IMR-90 (cell line): ENCODE data around the gene PNMA6F. TPM values are rescaled to one million over a fixed set of nuclear protein-coding genes. Genes with fewer than 3 reads are reported as not detected.

ENCODE experiments used
- ATAC-seq: fragments of 200-7000 bp; cut with Tn5 transposase; 2 replicates; pipeline ENCODE4 v1.9.1; 2020; ENCODE audit warnings: low read depth, mild to moderate bottlenecking, moderate library complexity
- BruUV-seq: library from RNA; stranded (reverse); fragments of 400-500 nt; replicated peaks from 2 replicates; lab custom pipeline; 2021; lab: Mats Ljungman, UMichigan
- CTCF ChIA-PET: fragments of 300-600 bp; formaldehyde crosslinking; extraction: SDS; loops from one replicate; lab custom pipeline; 2021; ENCODE audit warnings: antibody characterized with exemption; lab: Yijun Ruan, JAX
- POLR2A ChIA-PET: fragments of 300-600 bp; sonication (Branson Sonifier 250); formaldehyde crosslinking; loops from one replicate; lab custom pipeline; 2022; ENCODE audit warnings: antibody characterized with exemption; ENCODE audit not compliant: unreplicated experiment; lab: Charles Lee
- DNase-seq: peaks from one replicate; pipeline ENCODE4 v3.0.0; 2013
- H2AFZ ChIP-seq: replicated peaks from 2 replicates; pipeline ENCODE3; 2013; ENCODE audit warnings: low read length, mild to moderate bottlenecking; ENCODE audit not compliant: poor library complexity
- H2AK5ac ChIP-seq: 2 replicates; pipeline ENCODE4 v1.6.1; 2013; ENCODE audit warnings: low read depth, low read length, inconsistent platforms
- H2AK9ac ChIP-seq: replicated peaks from 2 replicates; pipeline ENCODE3; 2013; ENCODE audit warnings: mild to moderate bottlenecking, low read depth, low read length, moderate library complexity; ENCODE audit not compliant: poor library complexity
- H2BK120ac ChIP-seq: 2 replicates; pipeline ENCODE4 v1.6.1; 2013; ENCODE audit warnings: low read depth, low read length, inconsistent platforms
- H2BK15ac ChIP-seq: 3 replicates; pipeline ENCODE4 v1.6.1; 2013; ENCODE audit warnings: low read depth, low read length, inconsistent platforms
- H2BK20ac ChIP-seq: 2 replicates; pipeline ENCODE4 v1.6.1; 2013; ENCODE audit warnings: low read depth, mild to moderate bottlenecking, inconsistent platforms, low read length, moderate library complexity
- H2BK5ac ChIP-seq: 2 replicates; pipeline ENCODE4 v1.6.1; 2013; ENCODE audit warnings: mild to moderate bottlenecking, low read depth, low read length, inconsistent platforms; ENCODE audit not compliant: poor library complexity, severe bottlenecking
- H3K14ac ChIP-seq: replicated peaks from 2 replicates; pipeline ENCODE4 v1.6.1; 2013; ENCODE audit warnings: low read depth, low read length, inconsistent platforms
- H3K18ac ChIP-seq: 2 replicates; pipeline ENCODE4 v1.6.1; 2013; ENCODE audit warnings: low read depth, low read length, control low read depth
- H3K23ac ChIP-seq: 2 replicates; pipeline ENCODE4 v1.6.1; 2013; ENCODE audit warnings: low read depth, low read length, inconsistent platforms
- H3K27ac ChIP-seq: 2 replicates; pipeline ENCODE4 v1.5.1; 2013; ENCODE audit warnings: mild to moderate bottlenecking, control low read depth, low read length; ENCODE audit not compliant: insufficient read depth
- H3K27me3 ChIP-seq: 2 replicates; pipeline ENCODE4 v1.6.1; 2013; ENCODE audit warnings: low read length; ENCODE audit not compliant: control insufficient read depth, insufficient read depth
- H3K36me3 ChIP-seq: 2 replicates; pipeline ENCODE4 v1.6.1; 2013; ENCODE audit warnings: low read length, mixed read lengths; ENCODE audit not compliant: control insufficient read depth, insufficient read depth
- H3K4ac ChIP-seq: 2 replicates; pipeline ENCODE4 v1.6.1; 2013; ENCODE audit warnings: low read depth, low read length, inconsistent platforms
- H3K4me1 ChIP-seq: 2 replicates; pipeline ENCODE4 v1.6.1; 2013; ENCODE audit warnings: low read length, mixed read lengths; ENCODE audit not compliant: control insufficient read depth, insufficient read depth
- H3K4me2 ChIP-seq: 2 replicates; pipeline ENCODE4 v1.6.1; 2013; ENCODE audit warnings: low read depth, mild to moderate bottlenecking, control low read depth, low read length, moderate library complexity
- H3K4me3 ChIP-seq: 2 replicates; pipeline ENCODE4 v1.5.1; 2013; ENCODE audit warnings: low read depth, mild to moderate bottlenecking, control low read depth, low read length, moderate library complexity; ENCODE audit not compliant: insufficient read depth
- H3K56ac ChIP-seq: 2 replicates; pipeline ENCODE4 v1.6.1; 2013; ENCODE audit warnings: low read length, inconsistent platforms; ENCODE audit not compliant: insufficient read depth; ENCODE audit errors: extremely low read depth
- H3K79me1 ChIP-seq, 2 experiments: 2 replicates each; pipeline ENCODE4 v1.6.1; 2013; ENCODE audit warnings: low read length in 2 of 2, inconsistent platforms in 1 of 2, low read depth in 1 of 2
- H3K9ac ChIP-seq: 2 replicates; pipeline ENCODE4 v1.6.1; 2013; ENCODE audit warnings: low read depth, low read length, control low read depth
- H3K9me1 ChIP-seq: 2 replicates; pipeline ENCODE4 v1.6.1; 2013; ENCODE audit warnings: low read length, inconsistent platforms; ENCODE audit not compliant: insufficient read depth
- H3K9me3 ChIP-seq: 2 replicates; pipeline ENCODE4 v1.6.1; 2013; ENCODE audit warnings: low read length; ENCODE audit not compliant: control insufficient read depth, insufficient read depth
- H4K20me1 ChIP-seq: 2 replicates; pipeline ENCODE4 v1.6.1; 2013; ENCODE audit warnings: low read length, inconsistent platforms; ENCODE audit not compliant: insufficient read depth
- H4K5ac ChIP-seq: 2 replicates; pipeline ENCODE4 v1.6.1; 2013; ENCODE audit warnings: mild to moderate bottlenecking, low read depth, low read length, control low read depth
- H4K8ac ChIP-seq, 2 experiments: 2 replicates each; pipeline ENCODE4 v1.6.1; 2013; ENCODE audit warnings: low read depth in 2 of 2, low read length in 2 of 2, control low read depth in 1 of 2, inconsistent platforms in 1 of 2
- H4K91ac ChIP-seq: 2 replicates; pipeline ENCODE4 v1.6.1; 2013; ENCODE audit warnings: low read depth, low read length, inconsistent platforms; ENCODE audit not compliant: insufficient read depth
- BHLHE40 ChIP-seq: fragments of 150-350 bp; IDR thresholded peaks from 2 replicates; pipeline ENCODE4 v1.6.1; 2016; ENCODE audit warnings: mild to moderate bottlenecking, low read depth, low read length
- CEBPB ChIP-seq: IDR thresholded peaks from 2 replicates; pipeline ENCODE4 v1.6.1; 2012; ENCODE audit warnings: low read depth, low read length, improper control_type of control experiment
- CHD1 ChIP-seq: IDR thresholded peaks from 2 replicates; pipeline ENCODE4 v1.6.1; 2012; ENCODE audit warnings: low read depth, low read length, improper control_type of control experiment
- FOS ChIP-seq: fragments of 150-350 bp; IDR thresholded peaks from 2 replicates; pipeline ENCODE4 v1.6.1; 2016; ENCODE audit warnings: low read depth, low read length
- MAFK ChIP-seq: IDR thresholded peaks from 2 replicates; pipeline ENCODE4 v1.6.1; 2012; ENCODE audit warnings: low read depth, low read length, improper control_type of control experiment
- MAZ ChIP-seq: IDR thresholded peaks from 2 replicates; pipeline ENCODE4 v1.6.1; 2012; ENCODE audit warnings: low read depth, mild to moderate bottlenecking, low read length, improper control_type of control experiment, moderate library complexity, borderline replicate concordance
- NFE2L2 ChIP-seq: fragments of 150-350 bp; IDR thresholded peaks from 2 replicates; pipeline ENCODE4 v1.6.1; 2016; ENCODE audit warnings: low read depth, mild to moderate bottlenecking, low read length
- POLR2A ChIP-seq: IDR thresholded peaks from 2 replicates; pipeline ENCODE4 v1.6.1; 2012; ENCODE audit warnings: mild to moderate bottlenecking, low read depth, low read length
- RAD21 ChIP-seq: IDR thresholded peaks from 2 replicates; pipeline ENCODE4 v1.6.1; 2012; ENCODE audit warnings: low read length, improper control_type of control experiment
- RCOR1 ChIP-seq: IDR thresholded peaks from 2 replicates; pipeline ENCODE4 v1.6.1; 2012; ENCODE audit warnings: mild to moderate bottlenecking, low read length, improper control_type of control experiment; ENCODE audit not compliant: insufficient replicate concordance
- RFX5 ChIP-seq: IDR thresholded peaks from 2 replicates; pipeline ENCODE4 v1.8.0; 2012; ENCODE audit warnings: low read depth, mild to moderate bottlenecking, low read length, moderate library complexity
- SMC3 ChIP-seq: fragments of 150-350 bp; IDR thresholded peaks from 2 replicates; pipeline ENCODE4 v1.6.1; 2016; ENCODE audit warnings: low read depth, mild to moderate bottlenecking, antibody characterized with exemption, low read length, moderate library complexity
- USF2 ChIP-seq: fragments of 150-350 bp; IDR thresholded peaks from 2 replicates; pipeline ENCODE4 v1.6.1; 2017; ENCODE audit warnings: mild to moderate bottlenecking, antibody characterized with exemption, low read length, low read depth
- WGBS, 2 experiments: methylation state at CpG; one replicate each; pipeline versions ENCODE4 v1.1.5 to v1.1.7; 2013; ENCODE audit warnings: missing lambda C conversion rate in 2 of 2; ENCODE audit not compliant: insufficient read length in 1 of 2; ENCODE audit errors: extremely low coverage in 2 of 2; 5-methylcytosine and 5-hydroxymethylcytosine counted together
- dilution Hi-C: fragments of 300-500 bp; cut with HindIII; formaldehyde crosslinking; loops from one replicate; pipeline ENCODE4 v1.14.3; 2018; ENCODE audit warnings: low sequenced_read_pairs; ENCODE audit not compliant: unreplicated experiment
- in situ Hi-C: fragments of 300-500 bp; cut with MboI; formaldehyde crosslinking; loops from 3 replicates; pipeline ENCODE4 v1.14.3; 2019; ENCODE audit warnings: low sequenced_read_pairs, inconsistent platforms, mixed read lengths
- intact Hi-C: fragments of 100-400 bp; cut with micrococcal nuclease; formaldehyde crosslinking; loops from 2 replicates; pipeline ENCODE4 v1.10.0; 2022
- polyA plus RNA-seq, 3 experiments: library from polyadenylated mRNA; depleted of rRNA; stranded (reverse); fragments of >200 nt; gene quantifications; 2 replicates each; pipeline ENCODE4 v1.2.3, GENCODE V29; 2012; ENCODE audit warnings: low replicate concordance in 1 of 3
- total RNA-seq: library from RNA; depleted of rRNA; stranded (reverse); fragments of >200 nt; gene quantifications from 2 replicates; pipeline ENCODE4 v1.2.3, GENCODE V29; 2012
- TF ChIP-seq, protein P1 (sequence below): conservative IDR thresholded peaks from 2 replicates; pipeline ENCODE4 v1.5.1; 2012; ENCODE audit warnings: mild to moderate bottlenecking, low read depth, low read length, improper control_type of control experiment

PNMA6F gene
- total and polyA plus RNA-seq, 2 of the 4 experiments (the other 2 are of a cell fraction) = not detected

DNA sequence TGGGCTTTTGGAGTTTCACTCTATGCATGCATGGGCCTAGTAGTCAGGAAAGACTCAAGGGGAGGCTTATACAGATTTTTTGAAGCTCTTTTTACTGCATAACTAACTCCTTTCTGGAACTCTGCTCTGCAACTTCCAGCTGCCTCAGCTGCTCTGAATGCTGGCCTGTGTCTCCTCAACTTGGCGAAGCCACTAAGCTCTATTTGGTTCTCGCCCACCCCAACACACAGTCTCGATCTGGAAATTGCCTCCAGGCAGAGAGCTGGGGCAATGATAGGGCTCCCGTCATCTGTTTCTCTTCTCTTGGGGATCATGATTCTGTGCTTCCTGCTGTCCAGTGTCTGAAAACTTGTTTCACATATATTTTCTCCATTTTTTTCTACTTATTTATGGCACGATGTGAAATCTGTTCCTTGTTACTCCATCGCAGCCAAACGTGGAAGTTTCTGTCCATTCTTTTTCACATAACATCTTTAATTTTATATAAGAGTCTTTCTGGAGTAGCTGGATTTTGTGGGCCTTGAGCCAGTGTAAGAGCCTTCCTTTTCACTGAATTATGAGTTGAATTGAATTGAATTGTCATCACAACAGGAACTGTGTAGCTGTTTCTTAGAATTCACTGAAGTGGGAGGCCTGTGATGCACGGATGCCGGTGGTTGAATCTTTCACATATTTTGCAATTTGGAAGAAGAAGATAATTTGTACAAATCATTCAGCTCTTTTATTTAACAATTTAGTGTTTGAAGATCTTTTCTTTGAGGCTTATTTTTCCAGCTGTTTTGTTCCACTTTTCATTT, 21.4 kb upstream of the PNMA6F start (continued):
- TF ChIP-seq CEBPB = no peak
- no peak for TF ChIP-seq POLR2A

DNA sequence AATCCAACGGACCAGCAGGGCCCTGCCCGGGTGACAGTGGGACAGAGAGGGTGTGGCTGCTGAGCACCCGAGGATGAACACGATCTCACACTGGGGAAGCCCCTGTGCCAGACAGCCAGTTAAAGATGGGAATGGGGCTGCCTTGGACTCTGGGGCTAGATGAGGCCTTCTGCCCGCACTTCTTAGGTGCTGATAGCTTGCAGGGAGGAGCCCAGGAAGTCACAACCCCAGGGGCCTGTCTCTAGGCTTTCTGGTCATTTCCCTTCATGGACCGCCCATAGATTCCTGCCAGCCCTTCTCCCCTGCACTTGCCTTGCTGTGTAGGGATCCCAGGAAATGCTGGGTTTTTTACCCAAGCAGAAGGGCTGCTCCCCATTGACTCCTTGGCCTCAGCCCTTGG, 18.5 kb upstream of the PNMA6F start:
- Histone ChIP-seq H3K9me3 (no peaks in the 10 kb centered on the region; the same call in 1 of the 2 replicates), H2AK9ac (no peak overlapping the region), H3K79me1 (peaks cover 8 to 45% of the 10 kb centered on the region in 2 experiments), H3K56ac (no peak overlapping the region), H2BK120ac (no peak overlapping the region), H4K8ac (no peak overlapping the region), H3K23ac (no peak overlapping the region), H2BK20ac (no peak overlapping the region), H4K5ac (no peak overlapping the region), H3K9ac (no peak overlapping the region), H3K14ac (no peak overlapping the region), H4K91ac (no peak overlapping the region), H3K27me3 (no peaks in the 10 kb centered on the region), H2BK15ac (no peak overlapping the region), H3K4me2 (no peak overlapping the region), H2AFZ (no peak overlapping the region), H3K9me1 (peaks cover 3% of the 10 kb centered on the region; the same call in 1 of the 2 replicates), H4K20me1 (peaks cover 22% of the 10 kb centered on the region), H2BK5ac (no peak overlapping the region), H3K18ac (no peak overlapping the region), H3K4me1 (peaks cover under 1% of the 10 kb centered on the region; the same call in 1 of the 2 replicates), H3K4me3 (no peak overlapping the region), H3K36me3 (peaks cover 14% of the 10 kb centered on the region; the same call in 1 of the 2 replicates), H3K4ac (no peak overlapping the region), H2AK5ac (no peak overlapping the region), H3K27ac (no peak overlapping the region)
- no peak for DNase-seq
- in situ Hi-C loops (no loop called here), dilution Hi-C loops (no loop called here), intact Hi-C loops (no loop called here)
- TF ChIP-seq RAD21 (no peak), SMC3 (no peak), RCOR1 (no peak), NFE2L2 (no peak), MAFK (no peak), MAZ (no peak), CHD1 (no peak), RFX5 (no peak), USF2 (no peak), FOS (no peak), BHLHE40 (no peak), CEBPB (no peak), POLR2A (no peak)
- TF ChIP-seq, protein P1, sequence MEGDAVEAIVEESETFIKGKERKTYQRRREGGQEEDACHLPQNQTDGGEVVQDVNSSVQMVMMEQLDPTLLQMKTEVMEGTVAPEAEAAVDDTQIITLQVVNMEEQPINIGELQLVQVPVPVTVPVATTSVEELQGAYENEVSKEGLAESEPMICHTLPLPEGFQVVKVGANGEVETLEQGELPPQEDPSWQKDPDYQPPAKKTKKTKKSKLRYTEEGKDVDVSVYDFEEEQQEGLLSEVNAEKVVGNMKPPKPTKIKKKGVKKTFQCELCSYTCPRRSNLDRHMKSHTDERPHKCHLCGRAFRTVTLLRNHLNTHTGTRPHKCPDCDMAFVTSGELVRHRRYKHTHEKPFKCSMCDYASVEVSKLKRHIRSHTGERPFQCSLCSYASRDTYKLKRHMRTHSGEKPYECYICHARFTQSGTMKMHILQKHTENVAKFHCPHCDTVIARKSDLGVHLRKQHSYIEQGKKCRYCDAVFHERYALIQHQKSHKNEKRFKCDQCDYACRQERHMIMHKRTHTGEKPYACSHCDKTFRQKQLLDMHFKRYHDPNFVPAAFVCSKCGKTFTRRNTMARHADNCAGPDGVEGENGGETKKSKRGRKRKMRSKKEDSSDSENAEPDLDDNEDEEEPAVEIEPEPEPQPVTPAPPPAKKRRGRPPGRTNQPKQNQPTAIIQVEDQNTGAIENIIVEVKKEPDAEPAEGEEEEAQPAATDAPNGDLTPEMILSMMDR = no peak
- CTCF ChIA-PET = no interaction called here
- WGBS, 2 experiments = 74% methylated on average over 3 of the region's 6 CpGs; no CpG with 5 or more reads in 1 of the 2 experiments
- no peak for ATAC-seq
- BruUV-seq = no TSS peak
- POLR2A ChIA-PET = no interaction called here
